GM12878 (cell line): ENCODE results near the gene CCDC88A. TPM values are rescaled to one million over a fixed set of nuclear protein-coding genes. Genes with fewer than 3 reads are reported as not detected.
A peak's percentile ranks its signal among the peaks of the same experiment; 100 is the strongest.

Source experiments
- ATAC-seq: fragments of 200-7000 bp; cut with Tn5 transposase; 3 replicates; pipeline ENCODE4 v1.9.1; 2020; ENCODE audit warnings: mild to moderate bottlenecking, moderate library complexity
- BruUV-seq: library from RNA; stranded (reverse); fragments of 400-500 nt; replicated peaks from 2 replicates; lab custom pipeline; 2021; lab: Mats Ljungman, UMichigan
- CTCF ChIA-PET: fragments of 300-600 bp; sonication (Branson Sonifier 250); formaldehyde crosslinking; extraction: SDS; loops from one replicate; lab custom pipeline; 2021; ENCODE audit warnings: inconsistent platforms; lab: Yijun Ruan, JAX
- POLR2A ChIA-PET: fragments of 350-600 bp; formaldehyde crosslinking; extraction: SDS; loops from one replicate; lab custom pipeline; 2021; ENCODE audit warnings: inconsistent platforms; lab: Charles Lee
- RAD21 ChIA-PET: fragments of 300-600 bp; sonication (Branson Sonifier 250); formaldehyde crosslinking; loops from one replicate; lab custom pipeline; 2023; ENCODE audit warnings: antibody characterized with exemption; ENCODE audit not compliant: unreplicated experiment; lab: Charles Lee
- SMC1A ChIA-PET: fragments of 300-600 bp; sonication (Branson Sonifier 250); formaldehyde crosslinking; loops from one replicate; lab custom pipeline; 2023; ENCODE audit not compliant: unreplicated experiment, uncharacterized antibody; lab: Charles Lee
- DNase-seq: peaks from one replicate; pipeline ENCODE4 v3.0.0-alpha.2; 2011; ENCODE audit warnings: low read depth, low spot score
- FAIRE-seq: peaks from 3 replicates; lab custom pipeline; 2011; peaks lifted over from hg19 to GRCh38; lab: Jason Lieb, UNC
- H2AFZ ChIP-seq: 2 replicates; pipeline ENCODE4 v1.6.0; 2011; ENCODE audit warnings: low read depth, low read length, control low read depth; ENCODE audit not compliant: control insufficient read depth
- H3K27ac ChIP-seq: 2 replicates; pipeline ENCODE4 v1.5.1; 2011; ENCODE audit warnings: control low read depth; ENCODE audit not compliant: control insufficient read depth, insufficient read depth
- H3K27me3 ChIP-seq, 2 experiments: replicated peaks in 1 of 2; 2 replicates each; pipeline versions ENCODE4 v1.6.0 to v1.6.1; 2011; ENCODE audit warnings: low read length in 1 of 2; ENCODE audit not compliant: control insufficient read depth in 2 of 2, insufficient read depth in 2 of 2
- H3K36me3 ChIP-seq, 2 experiments: 2 replicates each; pipeline ENCODE4 v1.5.1; 2011; ENCODE audit warnings: low read length in 1 of 2; ENCODE audit not compliant: control insufficient read depth in 2 of 2, insufficient read depth in 2 of 2
- H3K4me1 ChIP-seq: 2 replicates; pipeline ENCODE4 v1.6.1; 2011; ENCODE audit warnings: mild to moderate bottlenecking, low read length, moderate library complexity, mixed read lengths; ENCODE audit not compliant: control insufficient read depth, insufficient read depth
- H3K4me2 ChIP-seq: 2 replicates; pipeline ENCODE4 v1.6.0; 2011; ENCODE audit warnings: control low read depth; ENCODE audit not compliant: control insufficient read depth, insufficient read depth
- H3K4me3 ChIP-seq: fragments of 200-600 bp; sonication (generic); 2 replicates; pipeline ENCODE4 v1.5.1; 2016
- H3K79me2 ChIP-seq: 2 replicates; pipeline ENCODE4 v1.6.0; 2011; ENCODE audit warnings: low read length; ENCODE audit not compliant: control insufficient read depth, insufficient read depth
- H3K9ac ChIP-seq: 2 replicates; pipeline ENCODE4 v1.8.0; 2011; ENCODE audit warnings: low read length, control low read depth, mixed read lengths; ENCODE audit not compliant: control insufficient read depth, insufficient read depth
- H3K9me3 ChIP-seq: replicated peaks from 3 replicates; pipeline ENCODE4 v1.5.1; 2011; ENCODE audit warnings: mild to moderate bottlenecking, low read length; ENCODE audit not compliant: control insufficient read depth, insufficient read depth
- H4K20me1 ChIP-seq: 2 replicates; pipeline ENCODE4 v1.6.0; 2011; ENCODE audit not compliant: control insufficient read depth, insufficient read depth
- ATF2 ChIP-seq: IDR thresholded peaks from 2 replicates; pipeline ENCODE4 v1.6.1; 2012; ENCODE audit warnings: low read length, inconsistent platforms
- BHLHE40 ChIP-seq, 2 experiments: fragments of 450-650 bp in 1 of 2; IDR thresholded peaks; 2 replicates each; pipeline ENCODE4 v1.6.1; 2011 to 2017; ENCODE audit warnings: low read depth in 2 of 2, borderline replicate concordance in 1 of 2, improper control_type of control experiment in 1 of 2, low read length in 1 of 2, mild to moderate bottlenecking in 1 of 2
- CREM ChIP-seq: IDR thresholded peaks from 2 replicates; pipeline ENCODE4 v1.6.1; 2014; ENCODE audit warnings: antibody characterized with exemption, low read depth
- ETV6 ChIP-seq, 2 experiments: fragments of 450-650 bp in 1 of 2; IDR thresholded peaks in 1 of 2; conservative IDR thresholded peaks in 1 of 2; 2 replicates each; pipeline ENCODE4 v1.6.1; 2014; ENCODE audit warnings: antibody characterized with exemption in 1 of 2, borderline replicate concordance in 1 of 2, low read depth in 1 of 2, mild to moderate bottlenecking in 1 of 2, moderate library complexity in 1 of 2
- FOXM1 ChIP-seq: IDR thresholded peaks from 2 replicates; pipeline ENCODE4 v1.6.1; 2012; ENCODE audit warnings: low read depth, mild to moderate bottlenecking, inconsistent platforms, low read length, moderate library complexity
- HDAC6 ChIP-seq: fragments of 200-600 bp; sonication (generic); IDR thresholded peaks from one replicate; pipeline ENCODE4 v1.8.0; 2017; ENCODE audit warnings: antibody characterized with exemption; ENCODE audit not compliant: unreplicated experiment
- HDGF ChIP-seq: fragments of 450-650 bp; IDR thresholded peaks from 2 replicates; pipeline ENCODE4 v1.6.1; 2016; ENCODE audit warnings: antibody characterized with exemption
- IRF5 ChIP-seq: fragments of 450-650 bp; IDR thresholded peaks from 2 replicates; pipeline ENCODE4 v1.6.1; 2017; ENCODE audit warnings: borderline replicate concordance
- JUNB ChIP-seq: IDR thresholded peaks from 2 replicates; pipeline ENCODE4 v1.6.1; 2016; ENCODE audit warnings: antibody characterized with exemption, mild to moderate bottlenecking
- NFIC ChIP-seq: IDR thresholded peaks from 2 replicates; pipeline ENCODE4 v1.6.1; 2012; ENCODE audit warnings: low read depth, mild to moderate bottlenecking, inconsistent platforms, low read length, moderate library complexity
- RUNX3 ChIP-seq: IDR thresholded peaks from 2 replicates; pipeline ENCODE4 v1.6.1; 2012; ENCODE audit warnings: low read length, inconsistent platforms
- SP1 ChIP-seq: IDR thresholded peaks from one replicate; pipeline ENCODE4 v1.6.1; 2011; ENCODE audit warnings: low read depth, low read length
- SPI1 ChIP-seq: IDR thresholded peaks from 2 replicates; pipeline ENCODE4 v1.6.1; 2011; ENCODE audit warnings: low read depth, mild to moderate bottlenecking, low read length, moderate library complexity, borderline replicate concordance; ENCODE audit not compliant: insufficient read depth
- TCF7 ChIP-seq: IDR thresholded peaks from 2 replicates; pipeline ENCODE4 v1.6.1; 2014; ENCODE audit warnings: antibody characterized with exemption, borderline replicate concordance
- WGBS: methylation state at CpG from one replicate; pipeline ENCODE4 v1.1.6; 2016; ENCODE audit warnings: low lambda C conversion rate; ENCODE audit not compliant: insufficient replicate concordance, insufficient coverage; ENCODE audit errors: missing lambda C conversion rate; 5-methylcytosine and 5-hydroxymethylcytosine counted together
- in situ Hi-C: fragments of 300-500 bp; cut with MboI; formaldehyde crosslinking; loops from 9 replicates; pipeline ENCODE4 v1.14.3; 2018; ENCODE audit warnings: mixed read lengths
- intact Hi-C: fragments of 100-400 bp; cut with micrococcal nuclease; formaldehyde crosslinking; loops from one replicate; pipeline ENCODE4 v1.14.2; 2022; ENCODE audit not compliant: unreplicated experiment
- polyA plus RNA-seq, 11 experiments: library from polyadenylated mRNA; depleted of rRNA in 4 of 11; unstranded in 6 of 11; stranded (reverse) in 5 of 11; fragments of >200 nt; fragmentation: Nextera tagmentation in 4 of 11; fragmentation: Illumina TruSeq in 1 of 11; extraction: Ambion mirVana in 4 of 11; extraction: Trizol in 1 of 11; gene quantifications; 1 replicate in 1 of 11; 2 replicates in 10 of 11; pipeline versions ENCODE4 v1.2.1 to v1.2.3, GENCODE V29; 2011 to 2016; ENCODE audit warnings: inconsistent platforms in 2 of 11, missing spikeins in 2 of 11, low read depth in 1 of 11
- total RNA-seq, 4 experiments: library from RNA; depleted of rRNA in 3 of 4; stranded (reverse); fragments of >200 nt in 3 of 4; fragmentation: Illumina TruSeq in 1 of 4; extraction: Trizol in 1 of 4; gene quantifications; 2 replicates each; pipeline versions ENCODE4 v1.2.1 to v1.2.3, GENCODE V29; 2013 to 2021

CCDC88A gene
- total and polyA plus RNA-seq, 10 of the 15 experiments (the other 5 are each of a cell fraction or from before 2014, with no cell fraction given) = 1.8 to 71.6 (median 45.9) TPM

- RAD21 ChIA-PET = no interaction called here
These were observed 19.8 kb downstream of the CCDC88A start for GRCh38 chr2:55399815-55400214.

GRCh38 chr2:55395724-55396605 is 23.7 kb downstream of the CCDC88A start:
- no TSS peak for BruUV-seq

More at GRCh38 chr2:55399815-55400214, 19.8 kb downstream of the CCDC88A start:
- Histone ChIP-seq H3K9me3 (no peaks in the 10 kb centered on the region), H3K4me2 (no peak overlapping the region), H3K27me3 (no peaks in the 10 kb centered on the region), H3K79me2 (no peaks in the 10 kb centered on the region), H3K36me3 (no peaks in the 10 kb centered on the region; a peak in 1 of 4 replicates), H2AFZ (no peak overlapping the region), H3K4me1 (no peaks in the 10 kb centered on the region; the same call in 1 of the 2 replicates), H4K20me1 (no peaks in the 10 kb centered on the region), H3K4me3 (no peak overlapping the region), H3K27ac (no peak overlapping the region), H3K9ac (no peak overlapping the region)
- SMC1A ChIA-PET = interaction anchor here (1.1 kb wide), 2 partner anchors 9 to 42 kb away, joined by 3 read pairs; no protein-coding TSS in a partner anchor
- POLR2A ChIA-PET = no interaction called here
- ATAC-seq (no peak), DNase-seq (no peak), FAIRE-seq (no peak)
- CTCF ChIA-PET = interaction anchor here (1.4 kb wide), 1 partner anchor 9 kb away, joined by 5 read pairs; no protein-coding TSS in a partner anchor
- intact Hi-C loops = no loop called here
- no TSS peak for BruUV-seq
- TF ChIP-seq HDGF (no peak), TCF7 (no peak), SPI1 (no peak), CREM (no peak)
- in situ Hi-C loops = no loop called here

More at GRCh38 chr2:55395724-55396605, 23.7 kb downstream of the CCDC88A start:
- Histone ChIP-seq H3K36me3 (no peaks in the 10 kb centered on the region), H3K4me3 (no peak overlapping the region), H3K9me3 (no peaks in the 10 kb centered on the region), H3K4me2 (no peak overlapping the region), H3K27me3 (no peaks in the 10 kb centered on the region), H3K79me2 (no peaks in the 10 kb centered on the region), H3K9ac (no peak overlapping the region), H3K27ac (no peak overlapping the region; the same call in 1 of the 2 replicates), H4K20me1 (no peaks in the 10 kb centered on the region), H2AFZ (no peak overlapping the region), H3K4me1 (no peaks in the 10 kb centered on the region)
- SMC1A ChIA-PET = interaction anchor here (0.6 to 1.1 kb wide), 5 partner anchors 32 to 174 kb away, joined by 3 to 4 read pairs (median 4); no protein-coding TSS in a partner anchor
- CTCF ChIA-PET = no interaction called here
- in situ Hi-C loops (no loop called here), intact Hi-C loops (no loop called here)
- ATAC-seq (peak; percentile 65), FAIRE-seq (peak; percentile 73), DNase-seq (no peak)
- POLR2A ChIA-PET = interaction anchor here (0.7 kb wide), 1 partner anchor 639 kb away, joined by 3 read pairs; no protein-coding TSS in a partner anchor
- TF ChIP-seq HDAC6 (no peak), RUNX3 (peak; percentile 22; the same call in 1 of the 2 replicates), ETV6 (conservative IDR thresholded peaks at IDR 0.05 in 1 of 2, IDR thresholded peaks at IDR 0.05 in 1 of 2; ENCODE audit: borderline replicate concordance in 1 of 2, low read depth in 1 of 2) (no peak), JUNB (peak; percentile 71), ATF2 (0 out of 2 replicates have a peak, but pooled peaks have one; percentile 18), NFIC (peak; percentile 78), FOXM1 (peak; percentile 41; the same call in 1 of the 2 replicates), BHLHE40 (IDR thresholded peaks at IDR 0.05; ENCODE audit: borderline replicate concordance in 1 of 2, low read depth in 2 of 2, low read length in 1 of 2) (0 out of 4 replicates have a peak, but pooled peaks of 1 of the 2 experiments have one; percentile 35), IRF5 (no peak), SP1 (no peak)
- 6% methylated on average over 2 of the region's 2 CpGs for WGBS
- RAD21 ChIA-PET = no interaction called here
